CD14-positive monocyte (primary cell): ENCODE measurements around the gene NKAIN2. TPM values are rescaled to one million over a fixed set of nuclear protein-coding genes. Genes with fewer than 3 reads are reported as not detected.

Experiments
- DNase-seq, 3 donors: peaks; one replicate each; pipeline ENCODE4 v3.0.0-alpha.2; 2011 to 2022
- H2AFZ ChIP-seq: 2 replicates; pipeline ENCODE4 v1.6.0; 2012; ENCODE audit warnings: mild to moderate bottlenecking, low read depth, low read length, inconsistent platforms; ENCODE audit not compliant: insufficient read depth, poor library complexity, severe bottlenecking
- H3K27ac ChIP-seq, 2 donors: 1 replicate in 1 of 2; 2 replicates in 1 of 2; pipeline ENCODE4 v1.5.1; 2012 to 2013; ENCODE audit warnings: low read length in 2 of 2, control low read depth in 1 of 2, inconsistent platforms in 1 of 2, low read depth in 1 of 2, mild to moderate bottlenecking in 1 of 2
- H3K27me3 ChIP-seq, 2 donors: one replicate each; pipeline versions ENCODE4 v1.6.0 to v1.6.1; 2011 to 2013; ENCODE audit warnings: low read length in 2 of 2; ENCODE audit not compliant: control insufficient read depth in 2 of 2, insufficient read depth in 2 of 2
- H3K36me3 ChIP-seq, 2 donors: replicated peaks in 1 of 2; 1 replicate in 1 of 2; 2 replicates in 1 of 2; pipeline versions ENCODE4 v1.5.1 to v1.6.1; 2012 to 2013; ENCODE audit warnings: low read length in 2 of 2, control low read depth in 1 of 2, inconsistent platforms in 1 of 2, mild to moderate bottlenecking in 1 of 2; ENCODE audit not compliant: insufficient read depth in 2 of 2, control insufficient read depth in 1 of 2
- H3K4me1 ChIP-seq, 2 donors: 1 replicate in 1 of 2; 2 replicates in 1 of 2; pipeline versions ENCODE4 v1.5.1 to v1.6.1; 2012 to 2013; ENCODE audit warnings: low read length in 2 of 2, control low read depth in 1 of 2, inconsistent platforms in 1 of 2, mild to moderate bottlenecking in 1 of 2, moderate library complexity in 1 of 2; ENCODE audit not compliant: insufficient read depth in 2 of 2, control insufficient read depth in 1 of 2
- H3K4me2 ChIP-seq: replicated peaks from 2 replicates; pipeline ENCODE3; 2012; ENCODE audit warnings: low read length, moderate library complexity, mild to moderate bottlenecking; ENCODE audit not compliant: poor library complexity, severe bottlenecking; ENCODE audit errors: extremely low read depth
- H3K4me3 ChIP-seq, 3 experiments: fragments of 200-600 bp in 1 of 3; sonication (generic) in 1 of 3; replicated peaks in 1 of 3; 1 replicate in 2 of 3; 2 replicates in 1 of 3; pipeline ENCODE4 v1.5.1; 2011 to 2013; ENCODE audit warnings: low read length in 3 of 3, mild to moderate bottlenecking in 3 of 3, control low read depth in 2 of 3, low read depth in 2 of 3, inconsistent platforms in 1 of 3, moderate library complexity in 1 of 3
- H3K79me2 ChIP-seq: 2 replicates; pipeline ENCODE4 v1.6.0; 2012; ENCODE audit warnings: mild to moderate bottlenecking, control low read depth, inconsistent platforms, low read length, moderate library complexity; ENCODE audit not compliant: insufficient read depth
- H3K9ac ChIP-seq: 2 replicates; pipeline ENCODE4 v1.6.0; 2017; ENCODE audit warnings: low read length, mild to moderate bottlenecking; ENCODE audit not compliant: insufficient read depth, poor library complexity, severe bottlenecking
- H3K9me3 ChIP-seq, 2 donors: replicated peaks in 1 of 2; 1 replicate in 1 of 2; 2 replicates in 1 of 2; pipeline versions ENCODE4 v1.5.1 to v1.6.1; 2012 to 2013; ENCODE audit warnings: low read length in 2 of 2, control low read depth in 1 of 2; ENCODE audit not compliant: control insufficient read depth in 1 of 2, insufficient read depth in 1 of 2
- H4K20me1 ChIP-seq: 2 replicates; pipeline ENCODE4 v1.6.0; 2012; ENCODE audit warnings: mild to moderate bottlenecking, low read length, control low read depth, moderate library complexity; ENCODE audit not compliant: insufficient read depth
- H3K27ac Mint-ChIP-seq, 7 donors: one replicate each; pipeline ENCODE4 v1.8.0; 2020; ENCODE audit warnings: mild to moderate bottlenecking in 7 of 7, mixed read lengths in 7 of 7, moderate library complexity in 6 of 7, inconsistent platforms in 2 of 7
- H3K27me3 Mint-ChIP-seq, 3 donors: one replicate each; pipeline ENCODE4 v1.8.0; 2021 to 2022; ENCODE audit warnings: low read depth in 3 of 3, mild to moderate bottlenecking in 3 of 3, mixed read lengths in 3 of 3, moderate library complexity in 3 of 3, inconsistent platforms in 1 of 3
- H3K36me3 Mint-ChIP-seq, 2 donors: one replicate each; pipeline ENCODE4 v1.8.0; 2020; ENCODE audit warnings: mixed read lengths in 2 of 2, inconsistent platforms in 1 of 2, mild to moderate bottlenecking in 1 of 2
- H3K4me1 Mint-ChIP-seq: one replicate; pipeline ENCODE4 v1.8.0; 2020; ENCODE audit warnings: mild to moderate bottlenecking, mixed read lengths
- H3K4me3 Mint-ChIP-seq, 2 donors: one replicate each; pipeline ENCODE4 v1.8.0; 2020; ENCODE audit warnings: mild to moderate bottlenecking in 2 of 2, mixed read lengths in 2 of 2, moderate library complexity in 1 of 2
- H3K9me3 Mint-ChIP-seq, 7 donors: one replicate each; pipeline ENCODE4 v1.8.0; 2020 to 2022; ENCODE audit warnings: mixed read lengths in 7 of 7, mild to moderate bottlenecking in 6 of 7, moderate library complexity in 6 of 7, inconsistent platforms in 2 of 7
- WGBS: methylation state at CpG from one replicate; pipeline ENCODE4 v1.1.5; 2013; ENCODE audit warnings: missing lambda C conversion rate; ENCODE audit not compliant: insufficient coverage; 5-methylcytosine and 5-hydroxymethylcytosine counted together
- intact Hi-C, 2 donors: fragments of 100-400 bp; cut with micrococcal nuclease; formaldehyde crosslinking; loops; one replicate each; pipeline versions ENCODE4 v1.15.0 to v1.15.1; 2023
- polyA plus RNA-seq, 3 donors: library from polyadenylated mRNA; depleted of rRNA in 1 of 3; unstranded in 2 of 3; stranded (reverse) in 1 of 3; fragments of 300-500 nt in 2 of 3; fragments of >200 nt in 1 of 3; fragmentation: Illumina TruSeq in 2 of 3; gene quantifications; 1 replicate in 2 of 3; 2 replicates in 1 of 3; pipeline ENCODE4 v1.2.3, GENCODE V29; 2012 to 2021
- TF ChIP-seq, protein P1 (sequence below): fragments of 200-600 bp; IDR thresholded peaks from one replicate; pipeline ENCODE4 v1.8.0; 2022; ENCODE audit warnings: antibody characterized with exemption, mild to moderate bottlenecking

Gene NKAIN2
- polyA plus RNA-seq, 3 donors = not detected

- no peak for DNase-seq
- H3K9me3 Mint-ChIP-seq = peaks cover 0 to under 1% (median under 1%) of the 10 kb centered on the region in 7 donors
- intact Hi-C loops = loop anchor here in 1 of 2 donors (10.0 kb wide), 1 partner anchor 1053 kb away; the partner anchor contains the start of gene NKAIN2
- TF ChIP-seq, protein P1, sequence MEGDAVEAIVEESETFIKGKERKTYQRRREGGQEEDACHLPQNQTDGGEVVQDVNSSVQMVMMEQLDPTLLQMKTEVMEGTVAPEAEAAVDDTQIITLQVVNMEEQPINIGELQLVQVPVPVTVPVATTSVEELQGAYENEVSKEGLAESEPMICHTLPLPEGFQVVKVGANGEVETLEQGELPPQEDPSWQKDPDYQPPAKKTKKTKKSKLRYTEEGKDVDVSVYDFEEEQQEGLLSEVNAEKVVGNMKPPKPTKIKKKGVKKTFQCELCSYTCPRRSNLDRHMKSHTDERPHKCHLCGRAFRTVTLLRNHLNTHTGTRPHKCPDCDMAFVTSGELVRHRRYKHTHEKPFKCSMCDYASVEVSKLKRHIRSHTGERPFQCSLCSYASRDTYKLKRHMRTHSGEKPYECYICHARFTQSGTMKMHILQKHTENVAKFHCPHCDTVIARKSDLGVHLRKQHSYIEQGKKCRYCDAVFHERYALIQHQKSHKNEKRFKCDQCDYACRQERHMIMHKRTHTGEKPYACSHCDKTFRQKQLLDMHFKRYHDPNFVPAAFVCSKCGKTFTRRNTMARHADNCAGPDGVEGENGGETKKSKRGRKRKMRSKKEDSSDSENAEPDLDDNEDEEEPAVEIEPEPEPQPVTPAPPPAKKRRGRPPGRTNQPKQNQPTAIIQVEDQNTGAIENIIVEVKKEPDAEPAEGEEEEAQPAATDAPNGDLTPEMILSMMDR = no peak
- no peaks in the 10 kb centered on the region for H3K27me3 ChIP-seq
- H3K36me3 ChIP-seq = no peaks in the 10 kb centered on the region
- no peak overlapping the region for H3K4me2 ChIP-seq
- peaks cover 3 to 6% of the 10 kb centered on the region in 2 donors for H3K9me3 ChIP-seq
- H3K4me1 Mint-ChIP-seq = no peaks in the 10 kb centered on the region
- no peaks in the 10 kb centered on the region for H3K27me3 Mint-ChIP-seq
- H2AFZ ChIP-seq = no peak overlapping the region
- H3K4me3 Mint-ChIP-seq = no peak overlapping the region
- no peak overlapping the region for H3K9ac ChIP-seq
- H3K4me3 ChIP-seq = no peak overlapping the region
- H3K4me1 ChIP-seq = no peaks in the 10 kb centered on the region
- H3K36me3 Mint-ChIP-seq = no peaks in the 10 kb centered on the region
- no peak overlapping the region for H3K27ac ChIP-seq
- WGBS = no CpG with 5 or more reads among the region's 3 CpGs
- no peak overlapping the region for H3K27ac Mint-ChIP-seq
- H3K79me2 ChIP-seq = no peaks in the 10 kb centered on the region
- no peaks in the 10 kb centered on the region for H4K20me1 ChIP-seq
These were observed 1054.1 kb downstream of the NKAIN2 start for GRCh38 chr6:124857746-124858145.

DNA sequence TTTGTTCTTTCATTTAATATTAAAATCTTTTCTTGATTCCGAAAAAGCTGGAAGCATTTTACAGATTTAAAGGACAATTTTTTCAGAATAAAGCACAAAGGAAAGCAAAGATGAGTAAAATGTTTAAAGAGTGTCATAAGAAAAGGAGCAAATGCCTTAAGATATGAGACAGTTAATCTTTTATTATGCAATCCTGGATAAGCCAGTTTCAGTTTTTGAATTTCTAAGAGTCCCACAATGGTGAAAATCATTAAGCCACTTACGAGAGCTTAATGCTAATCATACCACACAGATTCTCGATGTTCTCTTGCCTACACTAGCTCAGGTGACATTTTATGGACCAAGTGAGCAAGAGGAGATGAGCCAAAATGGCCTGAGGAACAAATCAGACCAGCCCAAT lies 1054.9 kb downstream of the NKAIN2 start:
- H3K27ac Mint-ChIP-seq = no peak overlapping the region
- no peak overlapping the region for H3K4me3 Mint-ChIP-seq
- no peak for DNase-seq
- no peaks in the 10 kb centered on the region for H3K4me1 Mint-ChIP-seq
- no peaks in the 10 kb centered on the region for H3K27me3 Mint-ChIP-seq
- no peaks in the 10 kb centered on the region for H3K27me3 ChIP-seq
- H3K79me2 ChIP-seq = no peaks in the 10 kb centered on the region
- H3K4me1 ChIP-seq = no peaks in the 10 kb centered on the region
- no peaks in the 10 kb centered on the region for H3K36me3 Mint-ChIP-seq
- no peak overlapping the region for H3K4me3 ChIP-seq
- H2AFZ ChIP-seq = no peak overlapping the region
- H3K9me3 Mint-ChIP-seq = peaks cover 0 to 6% (median 3%) of the 10 kb centered on the region in 7 donors
- no peak overlapping the region for H3K4me2 ChIP-seq
- H4K20me1 ChIP-seq = no peaks in the 10 kb centered on the region
- no peaks in the 10 kb centered on the region for H3K36me3 ChIP-seq
- 89% methylated on average over 2 of the region's 3 CpGs for WGBS
- H3K9me3 ChIP-seq = peaks cover 3 to 6% of the 10 kb centered on the region in 2 donors
- intact Hi-C loops = loop anchor here in 1 of 2 donors (10.0 kb wide), 1 partner anchor 1054 kb away; the partner anchor contains the start of gene NKAIN2
- H3K27ac ChIP-seq = no peak overlapping the region
- H3K9ac ChIP-seq = no peak overlapping the region
- TF ChIP-seq, protein P1 = no peak
